ENCODE results near the gene NRXN3.

DNA sequence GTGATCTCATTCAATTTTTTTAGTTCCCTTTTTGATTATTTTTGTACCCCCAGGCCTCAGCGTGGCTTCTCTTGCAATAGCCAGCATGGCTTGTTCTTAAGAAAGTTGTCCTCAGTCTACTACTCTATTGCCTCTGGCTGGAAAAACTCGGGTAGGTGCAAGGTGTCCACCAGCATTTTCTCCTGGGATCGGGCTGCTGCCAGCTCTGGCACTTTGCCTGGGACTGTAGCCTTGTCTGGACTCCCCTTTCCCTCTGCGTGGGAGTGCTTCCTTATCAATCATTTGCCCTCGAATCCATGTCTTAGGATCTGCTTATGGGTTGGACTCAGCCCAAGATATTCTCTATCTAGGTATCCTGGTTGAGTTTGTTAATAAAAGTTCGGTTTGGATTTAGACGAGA is 1267.8 kb downstream of the NRXN3 start:
- TF ChIP-seq CTCF (IDR thresholded peaks at IDR 0.05; ENCODE audit: low read length) (no peak), EZH2 (IDR thresholded peaks at IDR 0.05; ENCODE audit: borderline replicate concordance, low read length) (no peak)

Measured in OCI-LY1 (cell line).